ENCODE measurements around the gene TMEM91. TPM values are rescaled to one million over a fixed set of nuclear protein-coding genes. Genes with fewer than 3 reads are reported as not detected.
"Not testable (repeated sequence)": the region's sequence is repeated elsewhere in the genome, so short reads cannot be mapped to it uniquely, and the experiment has no call there.

Gene TMEM91
- polyA plus RNA-seq, 1 donor from 2014 or later, result 1.8 TPM

DNA sequence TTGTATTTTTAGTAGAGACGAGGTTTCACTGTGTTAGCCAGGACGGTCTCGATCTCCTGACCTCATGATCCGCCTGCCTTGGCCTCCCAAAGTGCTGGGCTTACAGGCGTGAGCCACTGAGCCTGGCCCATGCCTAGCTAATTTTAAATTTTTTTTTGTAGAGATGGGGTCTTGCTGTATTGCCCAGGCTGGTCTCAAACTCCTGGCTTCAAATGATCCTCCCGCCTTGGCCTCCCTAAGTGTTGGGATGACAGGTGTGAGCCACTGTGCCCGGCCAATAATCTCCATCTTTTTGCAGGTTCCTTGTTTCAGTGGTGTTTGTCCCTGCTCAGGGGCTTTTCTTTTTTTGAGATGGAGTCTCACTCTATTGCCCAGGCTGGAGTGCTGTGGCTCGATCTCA lies 5.2 kb downstream of the TMEM91 start:
- not testable (repeated sequence) for H3K9me3 Mint-ChIP-seq, H3K27me3 Mint-ChIP-seq, H3K27ac Mint-ChIP-seq, H3K36me3 Mint-ChIP-seq
- Mint-ChIP-seq H3K4me3 (peak overlapping the region in 1 of 4 donors; percentile 60), H3K4me1 (peaks cover 6 to 11% (median 9%) of the 10 kb centered on the region in 3 donors)

DNA sequence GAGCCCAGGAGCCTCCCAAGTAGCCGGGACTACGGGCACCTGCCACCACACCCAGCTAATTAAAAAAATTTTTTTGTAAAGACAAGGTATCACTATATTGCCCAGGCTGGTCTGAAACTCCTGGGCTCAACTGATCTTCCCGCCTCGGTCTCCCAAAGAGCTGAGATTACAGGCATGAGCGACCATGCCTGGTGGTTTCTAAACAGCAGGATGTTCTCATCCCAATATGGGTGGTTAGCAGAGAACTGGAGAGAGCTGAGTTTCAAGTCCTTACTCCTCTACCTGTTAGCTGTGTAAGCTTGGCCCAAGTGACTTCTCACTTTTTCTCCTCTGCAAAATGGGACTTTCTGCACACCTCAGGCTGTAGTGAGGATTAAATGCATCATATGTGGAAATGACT lies 8.0 kb downstream of the TMEM91 start:
- Mint-ChIP-seq H3K27ac (no peak overlapping the region), H3K36me3 (peaks cover 1% of the 10 kb centered on the region), H3K4me1 (no peaks in the 10 kb centered on the region), H3K4me3 (no peak overlapping the region), H3K27me3 (no peaks in the 10 kb centered on the region), H3K9me3 (no peaks in the 10 kb centered on the region)

DNA sequence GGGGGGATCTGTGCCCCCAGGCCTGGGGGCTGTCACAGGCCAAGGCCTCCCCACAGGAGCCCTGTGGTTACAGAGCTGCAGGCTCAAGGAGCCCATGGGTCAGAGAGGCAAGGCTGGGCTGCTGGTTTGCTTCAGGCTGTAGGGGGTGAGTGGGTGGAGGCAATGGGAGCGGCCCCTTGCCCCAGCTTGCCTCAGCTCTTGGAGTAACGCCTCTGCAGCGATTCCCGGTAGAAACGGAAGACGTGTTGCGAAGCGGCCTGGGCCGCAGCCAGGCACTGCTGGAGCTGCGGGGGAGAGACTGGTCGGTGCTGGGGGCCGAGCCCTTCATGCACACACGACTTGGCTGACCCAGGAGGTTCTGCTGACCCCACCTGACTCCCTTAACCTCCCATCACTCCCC lies 10.1 kb downstream of the TMEM91 start:
- Mint-ChIP-seq H3K4me1 (no peaks in the 10 kb centered on the region), H3K27me3 (no peaks in the 10 kb centered on the region), H3K36me3 (no peaks in the 10 kb centered on the region), H3K27ac (no peak overlapping the region), H3K4me3 (no peak overlapping the region), H3K9me3 (no peaks in the 10 kb centered on the region)

DNA sequence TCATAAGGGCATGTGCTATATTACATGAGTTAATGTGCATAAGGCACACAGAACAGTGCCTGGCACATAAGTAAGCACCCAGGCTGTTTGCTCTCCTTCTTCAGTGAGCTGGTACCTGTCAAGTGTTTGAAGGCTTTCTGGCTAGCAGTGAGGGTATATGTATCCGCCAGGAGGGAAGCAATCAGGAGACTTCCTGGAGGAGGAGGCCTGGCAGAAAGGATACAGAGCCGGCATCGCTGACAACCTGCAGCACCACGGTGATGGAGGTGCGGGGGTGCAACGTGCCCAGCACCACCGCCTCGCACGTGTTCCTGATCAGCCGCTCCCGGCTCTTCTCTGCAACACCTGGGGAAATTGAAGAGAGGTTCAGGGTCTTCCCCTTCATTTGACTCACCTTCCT lies 15.3 kb downstream of the TMEM91 start:
- Mint-ChIP-seq H3K4me3 (peak overlapping the region in 1 of 4 donors; percentile 50), H3K27ac (no peak overlapping the region), H3K9me3 (no peaks in the 10 kb centered on the region), H3K4me1 (peaks cover 8 to 12% (median 12%) of the 10 kb centered on the region in 3 donors), H3K36me3 (peaks cover 2% of the 10 kb centered on the region), H3K27me3 (no peaks in the 10 kb centered on the region)

DNA sequence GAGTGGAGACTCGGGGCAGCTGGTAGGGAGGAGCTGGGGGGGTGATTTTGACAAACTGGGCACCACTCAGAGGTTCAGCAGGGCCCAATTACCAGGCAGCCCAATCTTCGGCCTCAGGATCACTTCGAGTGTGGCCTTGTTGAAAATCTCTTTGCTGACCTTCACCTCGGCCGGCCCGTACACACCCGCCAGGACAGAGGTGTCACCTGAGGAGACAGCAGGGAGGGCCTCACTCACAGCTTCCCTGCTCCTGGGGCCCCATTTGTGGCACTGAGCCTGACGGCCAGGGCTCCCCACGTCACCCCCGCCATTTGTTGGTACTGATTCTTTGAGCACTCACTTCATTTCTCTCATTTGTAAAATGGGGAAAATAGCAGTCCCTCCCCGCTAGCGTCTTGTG lies 16.4 kb downstream of the TMEM91 start:
- Mint-ChIP-seq H3K27ac (peak overlapping the region in 1 of 3 donors; percentile 71), H3K36me3 (peaks cover 2% of the 10 kb centered on the region), H3K9me3 (no peaks in the 10 kb centered on the region), H3K4me3 (peak overlapping the region in 1 of 4 donors; percentile 73), H3K4me1 (peaks cover 12 to 16% (median 12%) of the 10 kb centered on the region in 3 donors), H3K27me3 (no peaks in the 10 kb centered on the region)

DNA sequence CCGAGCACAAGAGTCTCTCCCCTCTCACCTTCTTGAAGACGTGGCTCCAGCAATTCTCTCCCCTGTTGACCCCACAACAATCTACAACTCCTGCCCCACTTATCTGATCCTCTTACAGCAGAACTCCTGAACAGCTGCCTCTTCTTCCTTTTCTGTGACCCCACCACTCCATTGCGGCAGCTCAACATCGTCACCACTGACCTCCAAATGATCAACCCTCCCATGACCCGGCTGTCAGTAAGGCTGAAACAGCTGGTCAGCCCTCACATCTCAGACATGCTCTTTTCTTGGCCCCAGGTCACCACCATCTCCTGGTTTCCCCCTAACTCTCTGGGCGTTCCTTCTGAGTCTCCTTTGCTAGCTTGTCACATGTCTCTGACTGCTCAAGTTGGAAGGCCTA lies 19.0 kb downstream of the TMEM91 start:
- Mint-ChIP-seq H3K4me3 (peak overlapping the region; percentile 15 to 98 (median 52)), H3K9me3 (no peaks in the 10 kb centered on the region), H3K27me3 (no peaks in the 10 kb centered on the region), H3K27ac (peak overlapping the region in 1 of 3 donors; percentile 3), H3K36me3 (peaks cover 2% of the 10 kb centered on the region), H3K4me1 (peaks cover 24 to 29% (median 24%) of the 10 kb centered on the region in 3 donors)

DNA sequence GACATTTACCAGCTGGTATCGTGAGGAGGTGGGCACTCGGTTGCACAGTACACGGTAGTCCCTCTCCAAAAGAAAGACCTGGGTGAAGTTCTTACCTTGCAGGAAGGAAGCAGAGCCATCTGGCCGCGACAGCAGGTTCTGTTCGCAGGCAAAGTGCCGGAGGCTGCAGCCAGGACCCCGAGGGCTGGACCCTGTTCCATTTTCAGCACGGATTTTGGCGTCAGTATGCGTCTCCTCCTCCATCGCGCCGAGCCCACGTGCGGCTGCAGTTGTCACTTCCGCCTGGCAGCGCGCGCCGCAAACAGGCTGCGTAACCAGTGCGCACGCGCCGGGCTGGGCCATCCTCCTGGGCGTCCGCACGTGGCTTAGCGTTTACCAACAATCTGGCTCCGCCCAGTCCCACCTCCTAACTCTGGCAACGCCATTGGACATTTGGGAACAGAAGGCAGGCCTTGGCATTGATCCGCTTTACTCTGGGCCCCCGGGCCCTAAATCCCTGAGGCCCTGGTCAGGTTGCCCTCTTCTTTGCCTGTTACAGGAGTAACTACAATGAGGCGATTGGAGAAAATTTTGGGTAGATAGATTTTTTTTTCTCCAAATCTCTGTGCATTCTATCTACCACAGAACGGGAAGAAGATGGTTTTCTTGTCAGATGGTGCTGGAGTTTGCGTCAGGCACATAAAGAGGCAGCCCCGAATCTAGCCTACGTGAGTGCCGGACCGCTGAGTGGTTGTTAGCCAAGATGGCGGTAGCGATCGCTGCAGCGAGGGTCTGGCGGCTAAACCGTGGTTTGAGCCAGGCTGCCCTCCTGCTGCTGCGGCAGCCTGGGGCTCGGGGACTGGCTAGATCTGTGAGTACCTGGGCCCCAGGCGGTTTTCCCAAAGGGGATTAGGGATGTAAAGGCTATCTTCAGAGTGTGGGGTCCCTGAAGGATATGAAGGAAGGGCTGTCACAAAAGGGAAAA lies 21.0 kb downstream of the TMEM91 start, which contains the start of the genes BCKDHA and EXOSC5:
Gene BCKDHA (plus strand): TSS at position 733 of the 964 bp plus-strand sequence. CDS start 10 bp downstream, at position 743.
Gene EXOSC5 (minus strand): TSS at position 274 of the 964 bp plus-strand sequence. CDS start 31 bp downstream, at position 243.
- Mint-ChIP-seq H3K36me3 (peaks cover 2% of the 10 kb centered on the region), H3K4me1 (peaks cover 24 to 30% (median 29%) of the 10 kb centered on the region in 3 donors), H3K27me3 (no peaks in the 10 kb centered on the region), H3K4me3 (peak within 1 kb of the TSS; percentile 93 to 99 (median 98)), H3K27ac (peak within 1 kb of the TSS; percentile 98 to 100 (median 100)), H3K9me3 (no peaks in the 10 kb centered on the region)

DNA sequence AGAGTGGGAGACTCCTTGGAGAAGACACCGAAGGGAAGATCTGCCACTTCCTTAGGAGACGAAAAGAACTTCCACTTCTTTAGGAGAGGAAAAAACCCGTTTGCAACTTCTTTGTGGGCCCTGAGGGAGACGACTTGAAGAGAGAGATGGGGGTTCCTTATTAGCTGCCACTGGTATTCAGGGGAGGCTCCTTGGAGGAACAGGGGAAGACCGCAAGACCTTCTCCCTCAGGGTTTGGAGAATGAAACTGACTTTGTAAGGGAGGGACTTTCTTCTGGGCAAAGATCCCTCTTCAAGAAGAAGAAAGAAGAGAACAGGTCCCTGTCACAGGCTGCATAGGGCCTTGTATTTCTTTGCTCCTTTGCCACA lies 21.7 kb downstream of the TMEM91 start:
- H3K36me3 Mint-ChIP-seq, result peaks cover 2% of the 10 kb centered on the region
- peaks cover 22 to 30% (median 29%) of the 10 kb centered on the region in 3 donors for H3K4me1 Mint-ChIP-seq
- H3K9me3 Mint-ChIP-seq, result no peaks in the 10 kb centered on the region
- H3K27ac Mint-ChIP-seq, result peak overlapping the region; percentile 98 to 100 (median 100)
- H3K4me3 Mint-ChIP-seq, result peak overlapping the region; percentile 93 to 99 (median 98)
- H3K27me3 Mint-ChIP-seq, result no peaks in the 10 kb centered on the region

DNA sequence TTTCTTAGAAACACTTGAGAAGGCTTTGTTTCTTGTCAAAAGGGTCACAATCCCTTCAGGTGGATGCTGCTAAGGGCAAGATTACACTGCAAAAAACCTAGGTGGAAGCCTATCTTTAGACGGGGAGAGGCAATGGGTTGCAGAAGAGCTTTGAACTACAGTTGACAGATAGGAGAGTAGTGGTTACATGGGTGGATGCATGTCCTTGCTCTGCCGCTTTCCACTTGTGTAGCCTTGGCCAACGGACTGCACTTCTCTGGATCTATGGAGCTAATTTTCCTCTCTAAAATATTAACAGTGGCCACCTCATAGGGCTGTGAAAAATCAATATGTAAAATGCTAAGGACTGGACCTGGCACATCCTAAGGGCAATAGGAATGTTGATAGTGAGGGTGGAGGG lies 22.3 kb downstream of the TMEM91 start:
- Mint-ChIP-seq H3K4me3 (peak overlapping the region; percentile 93 to 99 (median 98)), H3K27me3 (no peaks in the 10 kb centered on the region), H3K4me1 (peaks cover 22 to 30% (median 29%) of the 10 kb centered on the region in 3 donors), H3K36me3 (peaks cover 2% of the 10 kb centered on the region), H3K27ac (peak overlapping the region in 2 of 3 donors; percentile 98 to 100), H3K9me3 (no peaks in the 10 kb centered on the region)

DNA sequence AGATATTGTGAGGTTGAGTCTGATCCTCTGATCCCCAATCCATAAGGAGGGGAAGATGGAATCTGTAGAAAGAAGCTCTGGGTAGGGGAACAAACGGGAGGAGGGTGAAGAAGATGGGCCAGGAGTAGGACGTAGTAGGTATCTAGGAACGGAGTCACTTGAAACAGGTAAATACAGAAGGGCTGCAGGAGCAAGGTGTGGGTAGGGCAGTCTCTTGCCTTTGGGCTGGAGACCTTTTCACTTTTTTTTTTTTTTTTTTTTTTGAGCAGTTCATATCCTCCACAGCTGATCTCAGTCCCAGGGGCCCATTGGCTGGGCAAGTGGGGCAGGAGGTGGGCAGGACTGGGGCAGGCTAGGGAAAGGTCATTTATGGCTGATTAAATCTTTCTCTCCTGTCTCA lies 22.8 kb downstream of the TMEM91 start:
- no peaks in the 10 kb centered on the region for H3K36me3 Mint-ChIP-seq
- H3K9me3 Mint-ChIP-seq, result no peaks in the 10 kb centered on the region
- H3K4me1 Mint-ChIP-seq, result peaks cover 19 to 30% (median 29%) of the 10 kb centered on the region in 3 donors
- H3K27ac Mint-ChIP-seq, result peak overlapping the region in 2 of 3 donors; percentile 62 to 98
- H3K27me3 Mint-ChIP-seq, result no peaks in the 10 kb centered on the region
- peak overlapping the region; percentile 93 to 99 (median 98) for H3K4me3 Mint-ChIP-seq

DNA sequence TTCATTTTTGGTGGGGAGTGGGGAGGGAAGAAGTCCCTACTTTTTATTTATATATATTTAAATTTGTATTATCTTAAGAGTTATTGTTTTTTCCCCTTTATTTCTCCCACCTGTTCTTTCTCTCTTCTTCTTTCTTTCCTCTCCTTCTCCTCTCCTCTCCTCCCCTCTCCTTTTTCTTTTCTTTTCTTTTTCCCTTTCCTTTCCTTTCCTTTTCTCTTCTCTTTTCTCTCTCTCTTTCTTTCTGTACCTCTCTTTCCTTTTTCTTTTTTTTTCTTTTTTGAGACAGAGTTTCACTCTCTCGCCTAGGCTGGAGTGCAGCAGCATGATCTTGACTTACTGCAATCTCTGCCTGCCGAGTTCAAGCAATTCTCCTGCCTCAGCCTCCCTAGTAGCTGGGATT lies 23.2 kb downstream of the TMEM91 start:
- no peaks in the 10 kb centered on the region for H3K27me3 Mint-ChIP-seq
- no peaks in the 10 kb centered on the region for H3K36me3 Mint-ChIP-seq
- H3K4me3 Mint-ChIP-seq, result peak overlapping the region in 2 of 4 donors; percentile 65 to 93
- peaks cover 19 to 30% (median 29%) of the 10 kb centered on the region in 3 donors for H3K4me1 Mint-ChIP-seq
- peak overlapping the region in 2 of 3 donors; percentile 62 to 98 for H3K27ac Mint-ChIP-seq
- no peaks in the 10 kb centered on the region for H3K9me3 Mint-ChIP-seq

DNA sequence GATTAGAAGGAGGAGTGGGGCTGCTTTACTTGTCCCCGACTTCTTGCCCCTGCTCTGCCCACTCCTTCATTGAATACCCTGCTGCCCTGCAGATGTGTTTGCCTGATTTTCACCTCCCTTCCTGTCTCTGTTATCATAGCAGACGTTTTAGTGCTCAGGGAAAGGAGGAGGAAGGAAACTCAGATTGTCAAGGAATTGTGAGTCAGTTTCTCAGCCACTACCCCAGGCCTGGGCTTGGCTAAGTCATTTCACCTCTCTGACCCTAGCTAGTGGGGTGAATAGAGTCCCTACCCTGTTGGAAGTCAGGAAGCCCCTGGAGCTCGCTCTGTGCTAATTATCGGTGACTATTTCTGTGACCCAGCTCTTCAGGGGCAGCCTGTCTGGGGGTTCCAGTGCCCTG lies 25.1 kb downstream of the TMEM91 start:
- H3K27ac Mint-ChIP-seq, result no peak overlapping the region
- no peaks in the 10 kb centered on the region for H3K27me3 Mint-ChIP-seq
- no peaks in the 10 kb centered on the region for H3K9me3 Mint-ChIP-seq
- peaks cover 12 to 22% (median 21%) of the 10 kb centered on the region in 3 donors for H3K4me1 Mint-ChIP-seq
- no peaks in the 10 kb centered on the region for H3K36me3 Mint-ChIP-seq
- H3K4me3 Mint-ChIP-seq, result peak overlapping the region in 2 of 4 donors; percentile 19 to 54

DNA sequence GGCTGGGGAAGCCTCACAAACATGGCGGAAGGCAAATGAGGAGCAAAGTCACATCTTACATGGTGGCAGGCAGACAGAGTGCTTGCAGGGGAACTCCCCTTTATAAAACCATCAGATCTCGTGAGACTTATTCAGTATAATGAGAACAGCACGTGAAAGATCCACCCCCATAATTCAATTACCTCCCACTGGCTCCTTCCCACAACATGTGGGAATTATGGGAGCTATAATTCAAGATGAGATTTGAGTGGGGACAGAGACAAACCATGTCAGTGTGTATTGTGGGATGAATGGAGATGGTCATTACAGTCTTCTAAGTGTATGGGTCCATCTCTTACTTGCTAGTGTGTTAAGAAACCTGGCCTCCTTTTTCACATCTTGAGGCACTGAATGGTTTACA lies 25.7 kb downstream of the TMEM91 start:
- Mint-ChIP-seq H3K36me3 (no peaks in the 10 kb centered on the region), H3K4me1 (peaks cover 13 to 23% (median 21%) of the 10 kb centered on the region in 3 donors), H3K27me3 (no peaks in the 10 kb centered on the region), H3K4me3 (no peak overlapping the region), H3K9me3 (no peaks in the 10 kb centered on the region), H3K27ac (no peak overlapping the region)

DNA sequence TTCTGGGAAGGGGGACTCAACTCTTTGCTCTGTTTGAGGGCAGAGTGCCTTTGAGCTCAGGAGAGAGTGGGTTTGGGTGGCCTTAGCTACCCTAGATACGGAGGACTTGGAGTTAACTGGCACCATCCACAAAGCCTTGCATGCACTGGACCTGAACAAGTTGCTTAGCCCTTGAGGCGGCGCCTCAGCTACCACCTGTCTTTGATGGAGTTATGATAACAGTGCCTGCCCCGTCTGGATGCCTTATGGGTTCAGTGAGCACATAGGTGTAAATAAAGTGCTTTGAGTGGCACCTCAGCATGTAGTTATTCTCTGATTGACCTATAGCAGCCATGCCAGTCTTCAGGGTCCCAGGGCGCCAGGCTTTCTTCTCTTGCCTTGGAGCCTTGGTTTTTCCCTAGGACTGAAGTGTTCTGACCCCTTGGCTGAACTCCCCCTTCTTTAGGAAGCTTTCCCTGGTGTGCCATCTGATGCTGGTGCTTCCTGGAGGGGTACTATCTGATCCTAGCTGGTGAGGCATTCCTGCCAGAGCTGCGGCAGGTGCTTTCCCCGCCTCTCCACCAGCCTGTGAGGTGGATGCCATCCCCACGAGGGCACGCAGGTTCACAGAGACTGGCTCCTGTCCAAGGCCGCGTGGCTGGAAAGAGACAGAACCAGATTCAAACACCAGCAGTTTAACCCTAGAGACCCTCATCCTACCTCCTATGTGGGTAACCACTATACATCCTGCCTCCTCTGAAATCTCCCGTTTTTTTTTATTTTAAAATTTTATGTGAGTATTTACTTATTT lies 27.0 kb downstream of the TMEM91 start:
- Mint-ChIP-seq H3K36me3 (no peaks in the 10 kb centered on the region), H3K4me3 (peak overlapping the region in 1 of 4 donors; percentile 52), H3K27ac (no peak overlapping the region), H3K27me3 (no peaks in the 10 kb centered on the region), H3K4me1 (peaks cover 7 to 21% (median 9%) of the 10 kb centered on the region in 3 donors), H3K9me3 (no peaks in the 10 kb centered on the region)

DNA sequence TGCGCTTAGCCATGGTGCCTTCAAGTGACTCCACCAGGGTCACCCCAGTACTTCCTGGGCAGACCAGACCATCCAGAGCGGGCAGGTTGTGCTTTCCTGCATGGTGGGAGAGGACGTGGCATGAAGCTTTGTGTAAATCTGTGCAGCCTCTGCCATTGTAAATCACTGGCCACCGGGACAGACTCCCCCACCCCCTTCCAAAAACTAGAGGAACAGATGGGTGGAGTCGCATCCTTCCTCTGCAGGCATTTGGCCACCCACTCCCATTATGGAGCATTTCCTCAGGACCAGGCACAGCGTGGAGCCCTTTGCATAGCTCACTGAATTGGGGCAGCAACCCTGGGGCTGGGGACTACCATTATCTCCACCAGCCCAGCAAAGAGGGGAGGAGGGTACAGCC lies 29.4 kb downstream of the TMEM91 start:
- Mint-ChIP-seq H3K4me3 (no peak overlapping the region), H3K27ac (no peak overlapping the region), H3K36me3 (no peaks in the 10 kb centered on the region), H3K9me3 (no peaks in the 10 kb centered on the region), H3K27me3 (no peaks in the 10 kb centered on the region), H3K4me1 (peaks cover 9 to 21% (median 10%) of the 10 kb centered on the region in 3 donors)
